Measurements from ENCODE around the gene ZNF556. TPM values are rescaled to one million over a fixed set of nuclear protein-coding genes. Genes with fewer than 3 reads are reported as not detected.
A peak's percentile ranks its signal among the peaks of the same experiment; 100 is the strongest.
"Not testable (repeated sequence)": the region's sequence is repeated elsewhere in the genome, so short reads cannot be mapped to it uniquely, and the experiment has no call there.

Gene ZNF556
- total RNA-seq, 1 donor from 2014 or later: 0.09 TPM

- H3K9me3 Mint-ChIP-seq: peaks cover 28% of the 10 kb centered on the region
- H3K36me3 Mint-ChIP-seq: no peaks in the 10 kb centered on the region
- no peak overlapping the region for H3K27ac Mint-ChIP-seq
- peaks cover 5% of the 10 kb centered on the region for H3K4me1 Mint-ChIP-seq
- no peak overlapping the region for H3K4me3 Mint-ChIP-seq
- no peak for DNase-seq (ENCODE audit: low spot score in 2 of 2, unreplicated experiment in 2 of 2)
- TF ChIP-seq, protein P1, sequence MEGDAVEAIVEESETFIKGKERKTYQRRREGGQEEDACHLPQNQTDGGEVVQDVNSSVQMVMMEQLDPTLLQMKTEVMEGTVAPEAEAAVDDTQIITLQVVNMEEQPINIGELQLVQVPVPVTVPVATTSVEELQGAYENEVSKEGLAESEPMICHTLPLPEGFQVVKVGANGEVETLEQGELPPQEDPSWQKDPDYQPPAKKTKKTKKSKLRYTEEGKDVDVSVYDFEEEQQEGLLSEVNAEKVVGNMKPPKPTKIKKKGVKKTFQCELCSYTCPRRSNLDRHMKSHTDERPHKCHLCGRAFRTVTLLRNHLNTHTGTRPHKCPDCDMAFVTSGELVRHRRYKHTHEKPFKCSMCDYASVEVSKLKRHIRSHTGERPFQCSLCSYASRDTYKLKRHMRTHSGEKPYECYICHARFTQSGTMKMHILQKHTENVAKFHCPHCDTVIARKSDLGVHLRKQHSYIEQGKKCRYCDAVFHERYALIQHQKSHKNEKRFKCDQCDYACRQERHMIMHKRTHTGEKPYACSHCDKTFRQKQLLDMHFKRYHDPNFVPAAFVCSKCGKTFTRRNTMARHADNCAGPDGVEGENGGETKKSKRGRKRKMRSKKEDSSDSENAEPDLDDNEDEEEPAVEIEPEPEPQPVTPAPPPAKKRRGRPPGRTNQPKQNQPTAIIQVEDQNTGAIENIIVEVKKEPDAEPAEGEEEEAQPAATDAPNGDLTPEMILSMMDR (IDR thresholded peaks at IDR 0.05; ENCODE audit: unreplicated experiment): no peak
- H3K27me3 Mint-ChIP-seq (ENCODE audit: low read depth): no peaks in the 10 kb centered on the region
These were observed 2.5 kb downstream of the ZNF556 start for GRCh38 chr19:2869618-2870017.

GRCh38 chr19:2872175-2872574 is 5.0 kb downstream of the ZNF556 start:
- H3K4me1 Mint-ChIP-seq; DNase-seq (ENCODE audit: low spot score in 2 of 2, unreplicated experiment in 2 of 2); H3K27me3 Mint-ChIP-seq (ENCODE audit: low read depth); H3K4me3 Mint-ChIP-seq; H3K36me3 Mint-ChIP-seq; H3K27ac Mint-ChIP-seq: not testable (repeated sequence)
- peaks cover 22% of the 10 kb centered on the region for H3K9me3 Mint-ChIP-seq

DNA sequence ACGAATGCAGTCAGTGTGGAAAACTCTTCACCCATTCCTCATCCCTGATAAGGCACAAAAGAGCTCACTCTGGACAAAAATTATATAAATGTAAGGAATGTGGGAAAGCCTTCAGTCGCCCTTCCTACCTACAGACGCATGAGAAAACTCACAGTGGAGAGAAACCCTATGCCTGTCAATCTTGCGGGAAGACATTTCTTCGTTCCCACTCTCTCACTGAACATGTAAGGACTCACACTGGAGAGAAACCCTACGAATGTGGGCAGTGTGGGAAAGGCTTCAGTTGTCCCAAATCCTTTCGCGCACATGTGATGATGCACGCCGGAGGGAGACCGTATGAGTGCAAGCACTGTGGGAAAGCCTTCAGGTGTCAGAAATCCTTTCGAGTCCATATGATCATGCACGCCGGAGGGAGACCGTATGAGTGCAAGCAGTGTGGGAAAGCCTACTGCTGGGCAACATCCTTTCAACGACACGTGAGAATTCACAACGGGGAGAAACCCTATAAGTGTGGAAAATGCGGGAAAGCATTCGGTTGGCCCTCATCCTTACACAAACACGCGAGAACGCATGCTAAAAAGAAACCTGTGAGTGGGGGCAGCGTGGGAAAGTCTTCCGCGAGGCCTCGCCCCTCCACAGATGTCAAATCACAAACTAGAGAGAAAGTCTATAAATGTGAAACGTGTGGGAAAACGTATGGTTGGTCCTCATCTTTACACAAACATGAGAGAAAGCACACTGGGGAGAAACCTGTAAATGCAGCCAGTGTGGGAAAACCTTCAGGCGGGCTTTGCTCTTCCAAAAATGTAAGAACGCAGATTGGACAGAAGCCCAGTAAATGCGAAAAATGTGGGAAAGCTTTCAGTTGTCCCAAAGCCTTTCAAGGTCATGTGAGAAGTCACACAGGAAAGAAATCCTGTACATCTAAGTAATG is 10.5 kb downstream of the ZNF556 start:
- no peak for DNase-seq (ENCODE audit: low spot score in 2 of 2, unreplicated experiment in 2 of 2)
- Mint-ChIP-seq H3K27me3 (ENCODE audit: low read depth) (no peaks in the 10 kb centered on the region), H3K4me3 (no peak overlapping the region), H3K4me1 (no peaks in the 10 kb centered on the region), H3K27ac (no peak overlapping the region), H3K9me3 (peaks cover 16% of the 10 kb centered on the region), H3K36me3 (peaks cover 2% of the 10 kb centered on the region)
- TF ChIP-seq, protein P1 (IDR thresholded peaks at IDR 0.05; ENCODE audit: unreplicated experiment): no peak

DNA sequence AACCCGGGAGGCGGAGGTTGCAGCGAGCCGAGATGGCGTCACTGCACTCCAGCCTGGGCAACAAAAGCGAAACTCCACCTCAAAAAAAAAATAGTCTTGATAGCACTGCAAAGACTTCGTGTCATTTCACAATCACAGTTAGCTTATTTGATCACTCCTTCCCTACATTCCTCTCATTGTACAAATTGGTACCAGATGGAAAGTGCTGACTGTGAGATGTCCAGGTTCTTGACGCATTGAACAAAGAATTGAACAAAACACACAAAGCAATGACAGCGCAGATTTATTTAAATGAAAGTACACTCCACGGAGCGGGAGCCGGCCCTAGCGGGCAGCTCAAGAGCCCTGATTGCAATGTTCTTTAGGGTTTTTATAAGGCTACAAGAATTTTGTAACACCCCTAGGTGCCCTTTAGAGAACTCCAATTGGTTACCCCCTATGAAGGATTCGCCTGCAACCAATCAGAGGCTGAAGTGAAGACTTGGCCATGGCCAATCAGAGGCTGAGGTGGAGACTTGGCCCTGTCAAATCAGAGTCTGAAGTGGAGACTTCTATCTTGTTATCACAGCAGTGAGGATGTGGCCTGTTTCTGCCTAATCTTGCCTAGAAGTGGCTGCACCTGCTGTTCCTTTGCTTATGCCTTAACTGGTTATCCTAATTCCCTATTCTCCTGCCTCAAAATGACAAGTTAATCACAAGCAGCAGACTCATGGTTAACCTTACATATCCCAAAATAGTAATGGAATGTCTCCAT is 16.7 kb downstream of the ZNF556 start:
- TF ChIP-seq, protein P1 (IDR thresholded peaks at IDR 0.05; ENCODE audit: unreplicated experiment): no peak
- no peaks in the 10 kb centered on the region for H3K4me1 Mint-ChIP-seq
- no peaks in the 10 kb centered on the region for H3K27me3 Mint-ChIP-seq (ENCODE audit: low read depth)
- peaks cover 3% of the 10 kb centered on the region for H3K9me3 Mint-ChIP-seq
- DNase-seq (ENCODE audit: low spot score in 2 of 2, unreplicated experiment in 2 of 2): no peak
- H3K27ac Mint-ChIP-seq: no peak overlapping the region
- H3K4me3 Mint-ChIP-seq: no peak overlapping the region
- H3K36me3 Mint-ChIP-seq: peaks cover 2% of the 10 kb centered on the region

- no peak overlapping the region for H3K27ac Mint-ChIP-seq
- TF ChIP-seq, protein P1 (IDR thresholded peaks at IDR 0.05; ENCODE audit: unreplicated experiment): no peak
- no peaks in the 10 kb centered on the region for H3K9me3 Mint-ChIP-seq
- H3K4me1 Mint-ChIP-seq: no peaks in the 10 kb centered on the region
- no peaks in the 10 kb centered on the region for H3K27me3 Mint-ChIP-seq (ENCODE audit: low read depth)
- no peak for DNase-seq (ENCODE audit: low spot score in 2 of 2, unreplicated experiment in 2 of 2)
- no peak overlapping the region for H3K4me3 Mint-ChIP-seq
- no peaks in the 10 kb centered on the region for H3K36me3 Mint-ChIP-seq
These were observed 18.6 kb downstream of the ZNF556 start for GRCh38 chr19:2885736-2886135.

GRCh38 chr19:2887391-2887914 is 20.3 kb downstream of the ZNF556 start:
- DNase-seq (ENCODE audit: low spot score in 2 of 2, unreplicated experiment in 2 of 2): no peak
- TF ChIP-seq, protein P1 (IDR thresholded peaks at IDR 0.05; ENCODE audit: unreplicated experiment): peak; percentile 67
- no peak overlapping the region for H3K4me3 Mint-ChIP-seq
- H3K4me1 Mint-ChIP-seq: no peaks in the 10 kb centered on the region
- H3K36me3 Mint-ChIP-seq: no peaks in the 10 kb centered on the region
- no peak overlapping the region for H3K27ac Mint-ChIP-seq
- no peaks in the 10 kb centered on the region for H3K27me3 Mint-ChIP-seq (ENCODE audit: low read depth)
- no peaks in the 10 kb centered on the region for H3K9me3 Mint-ChIP-seq

All from mesothelial cell of epicardium (in vitro differentiated cells).